NCI-H226 (cell line): Measurements from ENCODE around the gene YAP1.
A peak's percentile ranks its signal among the peaks of the same experiment; 100 is the strongest.

Experiments
- DNase-seq: peaks from one replicate; pipeline ENCODE4 v3.0.0-alpha.2; 2015

YAP1 gene

DNA sequence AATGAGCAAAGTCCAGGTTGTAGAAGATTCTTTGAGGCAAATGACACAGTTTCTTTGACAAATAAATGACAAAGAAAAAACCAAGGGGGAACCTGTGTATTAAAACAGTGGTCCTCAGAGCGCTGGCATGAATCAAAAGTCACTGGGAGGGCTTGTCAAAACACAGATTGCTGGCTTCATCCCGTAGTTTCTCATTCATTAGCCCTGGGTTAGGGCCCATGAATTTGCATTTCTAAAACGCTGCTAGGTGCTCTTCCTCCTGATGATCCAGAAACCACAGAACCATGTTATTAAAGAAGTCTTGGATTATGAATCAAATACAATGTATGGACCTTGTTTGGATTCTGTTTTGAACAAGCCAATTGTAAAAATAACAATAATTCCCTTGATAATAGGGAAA is 92.7 kb downstream of the YAP1 start:
- no peak for DNase-seq

GRCh38 chr11:102204174-102204573 is 93.9 kb downstream of the YAP1 start:
- no peak for DNase-seq

DNA sequence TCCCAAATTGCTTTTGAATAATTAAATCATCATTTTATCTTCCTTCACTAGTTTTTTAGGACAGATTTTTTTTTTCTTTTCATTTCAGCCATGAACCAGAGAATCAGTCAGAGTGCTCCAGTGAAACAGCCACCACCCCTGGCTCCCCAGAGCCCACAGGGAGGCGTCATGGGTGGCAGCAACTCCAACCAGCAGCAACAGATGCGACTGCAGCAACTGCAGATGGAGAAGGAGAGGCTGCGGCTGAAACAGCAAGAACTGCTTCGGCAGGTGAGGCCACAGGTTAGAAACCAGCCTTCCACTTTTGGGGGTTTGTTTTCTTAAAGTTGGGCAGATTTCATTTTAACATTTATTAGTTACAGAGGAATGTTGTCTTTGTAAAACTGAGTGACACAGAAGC is 95.6 kb downstream of the YAP1 start:
- DNase-seq, result no peak

DNA sequence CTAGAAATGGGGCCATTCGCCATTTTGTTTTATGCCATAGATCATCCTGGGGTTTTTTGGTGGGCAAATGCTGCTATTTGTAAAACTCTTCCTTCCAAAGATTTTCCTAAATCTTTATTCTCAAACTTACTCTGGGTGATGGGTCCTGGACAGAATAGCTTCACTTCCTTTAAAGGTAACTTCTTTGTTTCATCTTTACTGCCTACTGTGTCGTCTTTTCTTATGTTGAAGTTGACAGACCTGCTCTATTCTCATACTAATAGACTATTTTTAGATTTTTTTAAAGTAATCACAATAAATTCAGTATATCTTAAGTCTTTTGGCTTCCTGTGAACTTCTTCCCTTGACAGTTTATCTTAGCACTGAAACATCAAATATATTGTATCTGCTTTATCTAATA is 98.6 kb downstream of the YAP1 start:
- DNase-seq, result no peak

DNA sequence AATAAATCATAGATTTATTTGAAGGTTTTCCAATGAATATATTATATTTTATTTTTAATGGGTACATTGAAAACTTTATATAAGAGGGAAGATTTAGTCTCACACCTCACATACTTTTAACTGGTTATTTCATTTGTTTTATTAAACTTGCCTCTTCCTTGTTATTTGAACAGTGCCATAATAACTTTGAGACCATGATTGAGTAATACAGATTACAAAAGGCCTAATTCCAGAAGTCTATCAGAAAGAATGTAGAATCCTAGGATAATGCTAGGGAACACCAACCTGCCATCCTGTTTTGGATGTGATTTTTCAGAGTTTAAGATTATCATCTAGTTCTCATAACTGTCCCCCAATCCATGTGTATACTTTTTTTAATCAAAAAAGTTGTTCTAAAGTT is 104.4 kb downstream of the YAP1 start:
- DNase-seq, result no peak

DNA sequence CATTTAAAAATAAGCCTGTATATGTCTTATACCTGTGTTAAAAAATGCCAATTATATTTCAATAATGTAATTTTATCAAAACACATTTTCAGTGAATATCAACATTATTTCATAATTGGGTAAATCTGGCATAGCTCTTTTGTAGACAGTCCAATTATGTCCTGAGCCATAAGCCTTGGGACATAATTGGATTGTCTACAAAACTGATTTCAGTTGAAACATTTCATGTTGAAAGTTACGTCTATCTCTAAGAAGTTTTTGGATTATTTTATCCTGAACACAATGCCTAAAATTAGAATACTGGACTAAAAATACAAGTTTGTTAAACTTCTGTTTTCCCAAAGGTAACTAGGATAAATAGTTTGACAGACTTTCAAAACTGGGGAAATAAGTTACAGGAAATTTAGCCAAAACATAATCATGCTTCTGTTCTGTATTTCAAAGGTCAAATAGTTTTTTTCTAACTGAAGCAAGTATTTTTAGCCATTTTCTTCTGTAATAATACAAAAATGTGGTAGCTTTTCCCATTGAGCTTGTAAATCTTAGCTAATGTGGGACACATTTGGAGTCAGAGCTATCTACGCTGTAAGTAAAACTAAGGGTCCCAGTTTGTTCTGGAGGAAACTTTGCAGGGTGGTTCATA is 106.3 kb downstream of the YAP1 start:
- DNase-seq, result no peak

- no peak for DNase-seq
Measured at GRCh38 chr11:102220728-102221467, 110.7 kb downstream of the YAP1 start.

DNA sequence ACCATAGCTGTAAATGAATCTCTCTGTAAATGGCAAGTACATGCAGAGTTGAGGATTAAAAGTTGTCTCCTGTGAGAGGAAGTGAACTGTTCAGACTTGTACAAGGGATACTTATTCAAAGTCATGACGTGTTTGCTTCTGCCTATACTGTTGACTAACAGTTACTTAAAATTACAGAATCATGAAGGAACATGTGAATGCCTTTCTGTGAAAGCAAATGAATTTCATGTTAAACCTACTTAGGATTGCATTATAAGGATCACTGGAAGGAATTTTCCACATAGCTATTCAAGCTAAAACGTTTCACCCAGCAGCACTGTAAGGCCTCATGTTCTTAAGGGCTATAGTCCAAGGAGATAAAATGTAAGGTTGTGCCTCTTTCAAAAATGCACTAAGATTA is 113.6 kb downstream of the YAP1 start:
- DNase-seq, result no peak

DNA sequence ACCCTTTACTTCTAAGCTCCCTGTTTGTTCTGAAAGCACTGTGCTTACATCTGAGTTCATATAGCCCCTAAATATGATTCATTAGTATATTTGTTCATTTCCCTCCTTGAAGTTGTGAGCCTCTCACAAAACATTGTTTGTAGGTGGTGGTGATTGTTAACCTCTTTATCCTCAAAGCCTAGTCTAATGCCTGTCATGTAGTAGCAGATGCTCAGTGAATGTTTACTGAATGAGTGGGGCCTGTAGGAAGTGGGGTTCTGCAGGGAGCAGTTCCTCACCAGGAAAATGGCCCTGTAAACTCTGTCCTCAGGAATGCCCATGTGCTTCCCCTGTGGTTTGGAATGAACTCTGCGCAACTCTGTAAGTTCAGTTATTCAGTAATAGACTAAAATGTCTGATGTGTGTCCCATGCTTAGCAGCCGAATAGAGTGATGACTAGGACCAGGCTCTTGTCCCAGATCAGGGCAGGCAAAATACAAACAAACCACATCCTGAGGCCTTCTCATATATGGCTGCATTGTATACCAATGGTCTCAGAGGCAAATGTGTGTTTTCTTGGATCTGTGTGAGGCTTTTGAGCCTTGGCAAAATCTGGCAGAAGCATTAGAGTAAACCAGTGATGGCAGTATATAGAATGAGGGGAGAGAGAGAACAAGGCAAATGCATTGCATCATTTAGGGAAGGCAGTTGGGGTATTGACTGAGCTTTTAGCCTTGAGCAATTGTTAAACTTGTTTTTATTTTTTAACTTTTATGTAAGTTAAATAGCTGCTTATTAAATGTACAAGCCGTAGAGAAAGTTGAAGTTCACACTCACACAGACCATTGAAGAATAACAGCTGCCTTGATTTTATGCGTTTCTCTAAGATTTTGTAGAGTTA is 115.7 kb downstream of the YAP1 start:
- peak; percentile 76 for DNase-seq

GRCh38 chr11:102226702-102227490 is 116.6 kb downstream of the YAP1 start:
- DNase-seq, result peak; percentile 90

DNA sequence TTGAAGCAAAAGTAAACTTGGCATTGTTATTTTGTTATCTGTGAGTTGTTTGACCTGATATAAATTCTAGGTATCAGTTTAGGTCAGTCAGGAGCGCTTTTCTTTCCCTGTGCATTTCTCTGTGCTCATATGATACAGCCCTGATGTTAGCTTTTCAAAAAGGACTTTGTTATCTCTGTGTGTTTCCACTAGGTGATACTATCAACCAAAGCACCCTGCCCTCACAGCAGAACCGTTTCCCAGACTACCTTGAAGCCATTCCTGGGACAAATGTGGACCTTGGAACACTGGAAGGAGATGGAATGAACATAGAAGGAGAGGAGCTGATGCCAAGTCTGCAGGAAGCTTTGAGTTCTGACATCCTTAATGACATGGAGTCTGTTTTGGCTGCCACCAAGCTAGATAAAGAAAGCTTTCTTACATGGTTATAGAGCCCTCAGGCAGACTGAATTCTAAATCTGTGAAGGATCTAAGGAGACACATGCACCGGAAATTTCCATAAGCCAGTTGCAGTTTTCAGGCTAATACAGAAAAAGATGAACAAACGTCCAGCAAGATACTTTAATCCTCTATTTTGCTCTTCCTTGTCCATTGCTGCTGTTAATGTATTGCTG is 119.4 kb downstream of the YAP1 start:
- no peak for DNase-seq

GRCh38 chr11:102230186-102230585 is 119.9 kb downstream of the YAP1 start:
- no peak for DNase-seq

DNA sequence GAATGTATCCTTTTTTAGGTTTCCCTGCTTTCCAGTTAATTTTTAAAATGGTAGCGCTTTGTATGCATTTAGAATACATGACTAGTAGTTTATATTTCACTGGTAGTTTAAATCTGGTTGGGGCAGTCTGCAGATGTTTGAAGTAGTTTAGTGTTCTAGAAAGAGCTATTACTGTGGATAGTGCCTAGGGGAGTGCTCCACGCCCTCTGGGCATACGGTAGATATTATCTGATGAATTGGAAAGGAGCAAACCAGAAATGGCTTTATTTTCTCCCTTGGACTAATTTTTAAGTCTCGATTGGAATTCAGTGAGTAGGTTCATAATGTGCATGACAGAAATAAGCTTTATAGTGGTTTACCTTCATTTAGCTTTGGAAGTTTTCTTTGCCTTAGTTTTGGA is 120.7 kb downstream of the YAP1 start:
- DNase-seq, result no peak

DNA sequence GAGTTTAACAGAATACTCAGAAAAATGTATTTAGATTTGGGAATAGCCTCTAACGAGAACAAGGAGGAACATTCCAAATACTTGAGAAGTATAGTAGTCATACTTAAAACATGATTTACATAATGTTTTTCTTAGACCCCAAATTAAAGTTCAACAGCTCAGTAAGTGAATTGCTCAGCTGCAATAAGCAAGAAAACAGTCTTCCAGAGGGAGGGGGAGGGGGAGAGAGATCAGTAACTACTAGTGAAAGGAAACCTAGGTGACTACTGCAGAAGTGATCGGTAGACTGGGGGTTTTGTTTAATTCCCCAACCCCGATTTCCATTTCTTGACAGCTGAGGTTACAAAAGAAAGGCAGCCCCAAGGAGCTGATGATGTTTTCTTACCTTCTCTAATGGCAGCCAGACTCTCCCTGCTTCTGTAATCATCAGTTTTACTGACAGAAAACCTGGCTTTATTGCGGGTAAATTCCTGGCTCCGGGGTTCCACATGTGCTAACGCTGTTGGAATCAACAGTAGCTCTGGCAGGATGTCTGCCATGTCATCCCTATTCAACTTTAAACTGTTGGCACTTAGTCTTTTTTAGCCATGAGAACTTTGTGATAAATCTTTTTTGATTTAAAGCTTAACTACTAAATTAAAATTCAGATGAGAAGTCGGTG is 124.7 kb downstream of the YAP1 start:
- DNase-seq, result no peak

GRCh38 chr11:102237096-102237735 is 127.0 kb downstream of the YAP1 start:
- DNase-seq, result no peak

DNA sequence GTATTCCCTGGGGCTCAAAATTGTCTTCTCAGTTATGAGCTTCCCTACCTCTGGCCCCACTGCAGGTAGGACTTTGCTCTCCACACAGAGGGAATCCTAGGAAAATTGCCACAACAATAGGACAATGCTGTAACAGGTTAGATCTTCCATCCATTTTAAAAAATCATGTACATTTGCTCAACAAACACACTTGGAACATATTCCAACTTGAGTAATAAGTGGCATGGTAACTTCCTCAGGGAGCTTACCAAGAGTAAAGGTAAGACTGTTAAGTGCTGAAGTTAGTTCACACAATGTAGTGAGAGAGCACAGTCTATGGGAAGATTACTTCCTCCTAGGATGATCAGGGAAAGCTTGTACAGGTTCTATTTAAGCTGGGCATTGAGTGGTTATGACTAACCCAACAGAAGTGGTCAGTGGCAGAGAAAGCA is 128.2 kb downstream of the YAP1 start:
- no peak for DNase-seq

GRCh38 chr11:102239448-102239847 is 129.2 kb downstream of the YAP1 start:
- DNase-seq, result no peak

GRCh38 chr11:102239911-102240310 is 129.7 kb downstream of the YAP1 start:
- no peak for DNase-seq

- no peak for DNase-seq
Measured at GRCh38 chr11:102240502-102240901, 130.3 kb downstream of the YAP1 start.

DNA sequence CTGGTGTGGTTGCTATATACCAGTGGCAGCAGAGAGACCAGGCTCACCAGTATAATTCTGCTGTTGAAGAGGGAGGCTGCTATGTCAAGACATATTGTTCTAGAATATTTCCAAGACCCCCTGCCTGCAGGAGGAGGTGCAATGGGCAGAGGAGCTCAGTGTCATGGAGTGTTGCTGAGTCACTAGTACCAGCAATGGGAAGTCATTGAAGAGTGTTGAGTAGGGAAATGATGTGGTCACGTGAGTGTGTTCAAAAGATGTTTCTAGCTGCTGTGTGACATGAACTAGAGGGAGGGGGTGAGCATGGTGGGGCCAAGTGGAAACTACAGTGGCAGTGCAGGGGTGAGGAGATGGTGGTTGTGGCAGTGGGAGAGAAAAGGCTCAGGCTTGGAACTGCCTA is 130.8 kb downstream of the YAP1 start:
- no peak for DNase-seq

- DNase-seq, result no peak
Measured at GRCh38 chr11:102243399-102243884, 133.2 kb downstream of the YAP1 start.
